HepG2 (cell line): ENCODE data around the gene PDIA4. TPM values are rescaled to one million over a fixed set of nuclear protein-coding genes. Genes with fewer than 3 reads are reported as not detected.
"Not testable (repeated sequence)": the region's sequence is repeated elsewhere in the genome, so short reads cannot be mapped to it uniquely, and the experiment has no call there.

ENCODE experiments used
- ATAC-seq: fragments of 200-7000 bp; cut with Tn5 transposase; 3 replicates; pipeline ENCODE4 v1.9.1; 2020; ENCODE audit warnings: mild to moderate bottlenecking, moderate library complexity
- BruUV-seq: library from RNA; stranded (reverse); fragments of 400-500 nt; replicated peaks from 2 replicates; lab custom pipeline; 2021; lab: Mats Ljungman, UMichigan
- CTCF ChIA-PET: fragments of 300-600 bp; formaldehyde crosslinking; extraction: SDS; loops from one replicate; lab custom pipeline; 2021; ENCODE audit warnings: low total read pairs, inconsistent platforms, low intra/inter-chr PET ratio; lab: Yijun Ruan, JAX
- POLR2A ChIA-PET: fragments of 350-600 bp; sonication (Branson Sonifier 250); formaldehyde crosslinking; loops from one replicate; lab custom pipeline; 2020; ENCODE audit warnings: antibody characterized with exemption, inconsistent platforms; lab: Yijun Ruan, JAX
- DNase-seq: peaks from one replicate; pipeline ENCODE4 v3.0.0-alpha.2; 2015; ENCODE audit warnings: low spot score
- FAIRE-seq: peaks from 3 replicates; lab custom pipeline; 2011; peaks lifted over from hg19 to GRCh38; lab: Jason Lieb, UNC
- H2AFZ ChIP-seq: one replicate; pipeline ENCODE4 v1.6.1; 2011; ENCODE audit warnings: low read length, inconsistent platforms
- H3K27ac ChIP-seq: fragments of 300-600 bp; 3 replicates; pipeline ENCODE4 v1.8.0; 2011; ENCODE audit warnings: mixed run types, mild to moderate bottlenecking, mixed read lengths, low read length, inconsistent platforms; ENCODE audit not compliant: insufficient read depth; ENCODE audit errors: extremely low read length
- H3K27me3 ChIP-seq, 2 experiments: fragments of 200-600 bp in 1 of 2; 2 replicates in 1 of 2; 3 replicates in 1 of 2; pipeline versions ENCODE4 v1.6.0 to v1.8.0; 2011; ENCODE audit warnings: low read length in 2 of 2, mild to moderate bottlenecking in 2 of 2, moderate library complexity in 2 of 2, inconsistent platforms in 1 of 2; ENCODE audit not compliant: insufficient read depth in 2 of 2, control insufficient read depth in 1 of 2
- H3K36me3 ChIP-seq, 2 experiments: fragments of 200-600 bp in 1 of 2; replicated peaks in 1 of 2; 2 replicates in 1 of 2; 3 replicates in 1 of 2; pipeline versions ENCODE4 v1.5.1 to v1.8.0; 2011; ENCODE audit warnings: low read length in 2 of 2, inconsistent platforms in 1 of 2; ENCODE audit not compliant: insufficient read depth in 2 of 2, control insufficient read depth in 1 of 2
- H3K4me1 ChIP-seq: 2 replicates; pipeline ENCODE4 v1.5.1; 2012; ENCODE audit warnings: low read length, inconsistent platforms; ENCODE audit not compliant: insufficient read depth
- H3K4me2 ChIP-seq: 2 replicates; pipeline ENCODE4 v1.6.0; 2011; ENCODE audit warnings: low read depth, low read length, inconsistent platforms
- H3K4me3 ChIP-seq, 3 experiments: fragments of 200-600 bp in 1 of 3; sonication (generic), shearing (Covaris generic) in 1 of 3; replicated peaks in 1 of 3; 2 replicates each; pipeline ENCODE4 v1.5.1; 2011 to 2016; ENCODE audit warnings: low read length in 3 of 3, inconsistent platforms in 2 of 3, low read depth in 2 of 3, mild to moderate bottlenecking in 2 of 3, control low read depth in 1 of 3, mixed read lengths in 1 of 3; ENCODE audit not compliant: insufficient read depth in 1 of 3
- H3K79me2 ChIP-seq: one replicate; pipeline ENCODE4 v1.6.1; 2011; ENCODE audit warnings: low read length, inconsistent platforms; ENCODE audit not compliant: insufficient read depth
- H3K9ac ChIP-seq: 2 replicates; pipeline ENCODE4 v1.6.0; 2011; ENCODE audit warnings: mild to moderate bottlenecking, low read depth, low read length, inconsistent platforms; ENCODE audit not compliant: insufficient read depth
- H3K9me3 ChIP-seq: 2 replicates; pipeline ENCODE4 v1.5.1; 2012; ENCODE audit warnings: mild to moderate bottlenecking, low read length
- H4K20me1 ChIP-seq: 2 replicates; pipeline ENCODE4 v1.6.0; 2011; ENCODE audit warnings: inconsistent platforms, mild to moderate bottlenecking, low read length, moderate library complexity; ENCODE audit not compliant: insufficient read depth
- CAMTA2 ChIP-seq: sonication (generic); formaldehyde crosslinking; IDR thresholded peaks from 2 replicates; pipeline ENCODE4 v1.4.0; 2020; ENCODE audit warnings: mild to moderate bottlenecking, missing genetic modification reagents, borderline replicate concordance
- DNMT3B ChIP-seq: conservative IDR thresholded peaks from 2 replicates; pipeline ENCODE4 v1.6.1; 2016; ENCODE audit warnings: missing biosample characterization, control low read depth
- EP300 ChIP-seq, 3 experiments: sonication (generic) in 1 of 3; formaldehyde crosslinking in 1 of 3; IDR thresholded peaks; 2 replicates each; pipeline versions ENCODE4 v1.5.1 to v1.6.1; 2011 to 2020; ENCODE audit warnings: low read depth in 2 of 3, low read length in 2 of 3, borderline replicate concordance in 1 of 3, improper control_type of control experiment in 1 of 3, mild to moderate bottlenecking in 1 of 3, missing genetic modification reagents in 1 of 3, moderate library complexity in 1 of 3
- KAT8 ChIP-seq: IDR thresholded peaks from 2 replicates; pipeline ENCODE4 v1.6.1; 2016; ENCODE audit warnings: missing genetic modification reagents, missing compliant biosample characterization
- MAFK ChIP-seq, 2 experiments: IDR thresholded peaks in 1 of 2; conservative IDR thresholded peaks in 1 of 2; 2 replicates each; pipeline ENCODE4 v1.6.1; 2011; ENCODE audit warnings: improper control_type of control experiment in 2 of 2, low read length in 2 of 2
- POLR2G ChIP-seq: fragments of 200-400 bp; formaldehyde crosslinking; IDR thresholded peaks from 2 replicates; pipeline ENCODE4 v1.6.1; 2018; ENCODE audit warnings: mild to moderate bottlenecking, low read depth, low read length, moderate library complexity
- ZBTB1 ChIP-seq: sonication (generic); formaldehyde crosslinking; IDR thresholded peaks from 2 replicates; pipeline ENCODE4 v1.4.0; 2020; ENCODE audit warnings: missing genetic modification reagents, borderline replicate concordance
- ZBTB7A ChIP-seq: sonication (generic); formaldehyde crosslinking; IDR thresholded peaks from 2 replicates; pipeline ENCODE4 v1.8.0; 2022; ENCODE audit warnings: mild to moderate bottlenecking, missing genetic modification reagents
- ZNF234 ChIP-seq: sonication (generic); formaldehyde crosslinking; conservative IDR thresholded peaks from 2 replicates; pipeline ENCODE4 v1.5.1; 2020; ENCODE audit warnings: mild to moderate bottlenecking, missing genetic modification reagents
- ZNF235 ChIP-seq: sonication (generic); formaldehyde crosslinking; IDR thresholded peaks from 2 replicates; pipeline ENCODE4 v1.8.1; 2023; ENCODE audit warnings: mild to moderate bottlenecking, missing genetic modification reagents, borderline replicate concordance
- ZNF317 ChIP-seq: sonication (generic); formaldehyde crosslinking; IDR thresholded peaks from 2 replicates; pipeline ENCODE4 v1.5.0; 2020; ENCODE audit warnings: mild to moderate bottlenecking, missing genetic modification reagents
- ZNF558 ChIP-seq: sonication (generic); formaldehyde crosslinking; IDR thresholded peaks from 2 replicates; pipeline ENCODE4 v1.9.0; 2022; ENCODE audit warnings: mild to moderate bottlenecking, missing genetic modification reagents, borderline replicate concordance
- ZNF564 ChIP-seq: sonication (generic); formaldehyde crosslinking; IDR thresholded peaks from 2 replicates; pipeline ENCODE4 v1.8.1; 2023; ENCODE audit warnings: mild to moderate bottlenecking, missing genetic modification reagents
- ZNF616 ChIP-seq: sonication (generic); formaldehyde crosslinking; IDR thresholded peaks from 2 replicates; pipeline ENCODE4 v1.5.0; 2020; ENCODE audit warnings: low read depth, mild to moderate bottlenecking, missing genetic modification reagents
- WGBS: methylation state at CpG from one replicate; pipeline ENCODE4 v1.1.6; 2017; ENCODE audit warnings: low lambda C conversion rate; 5-methylcytosine and 5-hydroxymethylcytosine counted together
- in situ Hi-C: cut with HindIII; loops from 2 replicates; pipeline ENCODE4 v1.10.0; 2017; ENCODE audit warnings: low pct_unique_long_range_greater_than_20kb; ENCODE audit not compliant: extremely low pct_ligation_motif_present
- intact Hi-C: fragments of 100-400 bp; cut with micrococcal nuclease; formaldehyde crosslinking; loops from one replicate; pipeline ENCODE4 v1.10.0; 2022; ENCODE audit not compliant: unreplicated experiment
- polyA plus RNA-seq, 8 experiments: library from polyadenylated mRNA; depleted of rRNA in 3 of 8; stranded (reverse) in 7 of 8; unstranded in 1 of 8; fragments of >200 nt; fragmentation: Illumina TruSeq in 4 of 8; extraction: Trizol in 4 of 8; gene quantifications; 2 replicates each; pipeline versions ENCODE4 v1.2.1 to v1.2.3, GENCODE V29; 2011 to 2016; ENCODE audit warnings: low read depth in 4 of 8, missing spikeins in 1 of 8, mixed read lengths in 1 of 8; ENCODE audit not compliant: insufficient read depth in 1 of 8
- total RNA-seq, 5 experiments: library from RNA; depleted of rRNA; stranded (reverse); fragments of >200 nt; fragmentation: Illumina TruSeq; extraction: Trizol; gene quantifications; 2 replicates each; pipeline ENCODE4 v1.2.3, GENCODE V29; 2016; ENCODE audit warnings: low read depth in 1 of 5

PDIA4 gene
- total and polyA plus RNA-seq, 2 of the 13 experiments (the other 11 are each of a cell fraction or from before 2014, with no cell fraction given), result 278 to 402 TPM

- TF ChIP-seq KAT8 (no peak), MAFK (conservative IDR thresholded peaks at IDR 0.05 in 1 of 2, IDR thresholded peaks at IDR 0.05 in 1 of 2; ENCODE audit: low read length in 2 of 2) (peak; percentile 7 to 51; a peak in 2 of 4 replicates), ZNF564 (CRISPR knock-in tag) (0 out of 2 replicates have a peak, but pooled peaks have one; percentile 36)
Measured at GRCh38 chr7:149031353-149031910, 3.1 kb upstream of the PDIA4 start (continued).

- ATAC-seq, DNase-seq, H4K20me1 ChIP-seq, FAIRE-seq, BruUV-seq, H3K27me3 ChIP-seq, H3K27ac ChIP-seq, H3K4me3 ChIP-seq, POLR2A ChIA-PET, H3K9ac ChIP-seq, CTCF ChIA-PET, in situ Hi-C loops, H3K36me3 ChIP-seq, H3K4me2 ChIP-seq, H3K9me3 ChIP-seq, H2AFZ ChIP-seq, intact Hi-C loops: not testable (repeated sequence)
- Histone ChIP-seq H3K4me1 (peaks cover 25% of the 10 kb centered on the region), H3K79me2 (peaks cover 26% of the 10 kb centered on the region)
- 90% methylated on average over 9 of the region's 9 CpGs for WGBS
Measured at GRCh38 chr7:149030439-149030838, 2.1 kb upstream of the PDIA4 start.

GRCh38 chr7:149027611-149028345 lies 527 bp downstream of the PDIA4 start:
- DNase-seq, result no peak
- Histone ChIP-seq H3K9ac (peak overlapping the region; percentile 96), H3K36me3 (peaks cover 4 to 16% of the 10 kb centered on the region in 2 experiments; a peak in 4 of 5 replicates), H2AFZ (no peak overlapping the region), H3K4me3 (peak overlapping the region; percentile 90 to 95 (median 93)), H3K79me2 (peaks cover 48% of the 10 kb centered on the region), H3K9me3 (no peaks in the 10 kb centered on the region), H3K27ac (peak overlapping the region; percentile 95), H3K27me3 (no peaks in the 10 kb centered on the region; a peak in 1 of 5 replicates), H4K20me1 (peaks cover 3% of the 10 kb centered on the region), H3K4me2 (peak overlapping the region; percentile 74), H3K4me1 (peaks cover 45% of the 10 kb centered on the region)
- BruUV-seq, result TSS peak; percentile 64
- CTCF ChIA-PET, result interaction anchor here (1.1 kb wide), 1 partner anchor 22 kb away, joined by 3 read pairs; no protein-coding TSS in a partner anchor
- no peak for FAIRE-seq
- in situ Hi-C loops (no loop called here), intact Hi-C loops (loop anchor here (1.0 to 2.0 kb wide), 3 partner anchors 38 to 63 kb away; partner anchors contain the start of gene ZNF786)
- POLR2A ChIA-PET, result interaction anchor here (1.7 to 2.7 kb wide), 3 partner anchors 38 to 432 kb away, joined by 3 to 13 read pairs (median 4); no protein-coding TSS in a partner anchor
- 1% methylated on average over 9 of the region's 43 CpGs for WGBS
- ATAC-seq, result peak; percentile 1; the same call in 1 of the 3 replicates
- TF ChIP-seq ZNF235 (CRISPR knock-in tag) (0 out of 2 replicates have a peak, but pooled peaks have one; percentile 69), POLR2G (no peak), CAMTA2 (peak; percentile 24; the same call in 1 of the 2 replicates), ZBTB1 (CRISPR knock-in tag) (no peak), ZBTB7A (peak; percentile 57; the same call in 1 of the 2 replicates), EP300 (IDR thresholded peaks at IDR 0.05; ENCODE audit: low read depth in 2 of 2, low read length in 2 of 2) (no peak), EP300 (CRISPR knock-in tag; IDR thresholded peaks at IDR 0.05; ENCODE audit: borderline replicate concordance) (no peak), DNMT3B (0 out of 2 replicates have a peak, but pooled peaks have one; percentile 26), ZNF558 (peak; percentile 72; the same call in 1 of the 2 replicates), ZNF234 (CRISPR knock-in tag) (0 out of 2 replicates have a peak, but pooled peaks have one; percentile 8), ZNF317 (0 out of 2 replicates have a peak, but pooled peaks have one; percentile 11), ZNF616 (CRISPR knock-in tag) (0 out of 2 replicates have a peak, but pooled peaks have one; percentile 14)
